K562 (cell line): ENCODE data around the gene POC1B.

Experiments used
- BHLHE40 ChIP-seq: IDR thresholded peaks from 2 replicates; pipeline ENCODE4 v1.6.1; 2011; ENCODE audit warnings: low read length, improper control_type of control experiment
- CCAR2 ChIP-seq: fragments of 200-400 bp; formaldehyde crosslinking; IDR thresholded peaks from 2 replicates; pipeline ENCODE4 v1.6.1; 2017; ENCODE audit warnings: mild to moderate bottlenecking, low read depth, low read length
- KLF16 ChIP-seq: IDR thresholded peaks from 2 replicates; pipeline ENCODE4 v1.6.1; 2016; ENCODE audit warnings: antibody characterized with exemption
- POLR2A ChIP-seq: fragments of 450-650 bp; conservative IDR thresholded peaks from 2 replicates; pipeline ENCODE4 v1.6.1; 2016
- POLR2AphosphoS5 ChIP-seq: IDR thresholded peaks from 2 replicates; pipeline ENCODE4 v1.6.1; 2011; ENCODE audit warnings: mild to moderate bottlenecking, low read depth, low read length, moderate library complexity; ENCODE audit not compliant: control insufficient read depth, insufficient read depth
- RBM22 ChIP-seq: fragments of 200-400 bp; formaldehyde crosslinking; IDR thresholded peaks from 2 replicates; pipeline ENCODE4 v1.6.1; 2018; ENCODE audit warnings: low read length, low read depth; ENCODE audit not compliant: poor library complexity, severe bottlenecking
- RFX5 ChIP-seq: IDR thresholded peaks from 2 replicates; pipeline ENCODE4 v1.6.1; 2011; ENCODE audit warnings: low read depth, mild to moderate bottlenecking, improper control_type of control experiment, low read length
- SMC3 ChIP-seq: conservative IDR thresholded peaks from 2 replicates; pipeline ENCODE4 v1.6.1; 2011; ENCODE audit warnings: low read depth, low read length, improper control_type of control experiment; ENCODE audit not compliant: insufficient read depth
- TAF15 ChIP-seq: fragments of 200-400 bp; formaldehyde crosslinking; IDR thresholded peaks from 2 replicates; pipeline ENCODE4 v1.6.1; 2017; ENCODE audit warnings: mild to moderate bottlenecking, low read depth, low read length, moderate library complexity
- ZNF830 ChIP-seq: fragments of 250-450 bp; sonication (Bioruptor Pico); IDR thresholded peaks from 2 replicates; pipeline ENCODE4 v1.5.0; 2021; ENCODE audit warnings: mild to moderate bottlenecking
- TF ChIP-seq, protein P1 (sequence below): fragments of 250-450 bp; sonication (Bioruptor Pico); IDR thresholded peaks from 2 replicates; pipeline ENCODE4 v1.5.0; 2020; ENCODE audit warnings: mild to moderate bottlenecking, borderline replicate concordance
- TF ChIP-seq, protein P2 (sequence below), 2 experiments: fragments of 450-650 bp; IDR thresholded peaks; 2 replicates each; pipeline ENCODE4 v1.6.1; 2016; ENCODE audit warnings: mild to moderate bottlenecking in 2 of 2, borderline replicate concordance in 1 of 2, low read depth in 1 of 2, moderate library complexity in 1 of 2
- TF ChIP-seq, protein P3 (sequence below), 3 experiments: IDR thresholded peaks in 2 of 3; conservative IDR thresholded peaks in 1 of 3; 2 replicates each; pipeline ENCODE4 v1.5.1; 2011 to 2012; ENCODE audit warnings: low read length in 3 of 3, mild to moderate bottlenecking in 3 of 3, control low read depth in 2 of 3, improper control_type of control experiment in 1 of 3, inconsistent platforms in 1 of 3, low read depth in 1 of 3, mixed read lengths in 1 of 3, moderate library complexity in 1 of 3; ENCODE audit not compliant: insufficient read depth in 2 of 3
- TF ChIP-seq, protein P4 (sequence below): sonication (generic); formaldehyde crosslinking; IDR thresholded peaks from 2 replicates; pipeline ENCODE4 v1.9.0; 2022; ENCODE audit warnings: mild to moderate bottlenecking, missing genetic modification reagents

DNA sequence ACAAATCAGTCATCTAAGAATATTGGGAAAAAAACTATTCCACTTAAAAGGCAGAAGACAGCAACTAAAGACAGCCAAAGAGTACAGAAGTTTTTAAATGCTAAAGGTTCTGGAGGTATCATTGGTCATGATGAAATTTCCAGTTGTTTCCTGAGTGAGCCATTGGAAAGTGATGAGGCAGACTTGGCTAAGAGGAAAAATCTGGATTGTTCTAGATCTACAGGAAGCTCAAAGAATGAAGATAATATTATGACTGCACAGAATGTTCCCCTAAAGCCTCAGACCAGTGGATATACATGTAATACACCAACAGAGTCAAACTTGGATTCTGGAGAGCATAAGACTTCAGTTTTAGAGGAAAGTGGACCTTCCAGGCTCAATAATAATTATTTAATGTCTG, 24.1 kb downstream of the POC1B start:
- TF ChIP-seq, protein P1, sequence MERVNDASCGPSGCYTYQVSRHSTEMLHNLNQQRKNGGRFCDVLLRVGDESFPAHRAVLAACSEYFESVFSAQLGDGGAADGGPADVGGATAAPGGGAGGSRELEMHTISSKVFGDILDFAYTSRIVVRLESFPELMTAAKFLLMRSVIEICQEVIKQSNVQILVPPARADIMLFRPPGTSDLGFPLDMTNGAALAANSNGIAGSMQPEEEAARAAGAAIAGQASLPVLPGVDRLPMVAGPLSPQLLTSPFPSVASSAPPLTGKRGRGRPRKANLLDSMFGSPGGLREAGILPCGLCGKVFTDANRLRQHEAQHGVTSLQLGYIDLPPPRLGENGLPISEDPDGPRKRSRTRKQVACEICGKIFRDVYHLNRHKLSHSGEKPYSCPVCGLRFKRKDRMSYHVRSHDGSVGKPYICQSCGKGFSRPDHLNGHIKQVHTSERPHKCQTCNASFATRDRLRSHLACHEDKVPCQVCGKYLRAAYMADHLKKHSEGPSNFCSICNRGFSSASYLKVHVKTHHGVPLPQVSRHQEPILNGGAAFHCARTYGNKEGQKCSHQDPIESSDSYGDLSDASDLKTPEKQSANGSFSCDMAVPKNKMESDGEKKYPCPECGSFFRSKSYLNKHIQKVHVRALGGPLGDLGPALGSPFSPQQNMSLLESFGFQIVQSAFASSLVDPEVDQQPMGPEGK (CRISPR knock-in tag): no peak
- TF ChIP-seq, protein P2, sequence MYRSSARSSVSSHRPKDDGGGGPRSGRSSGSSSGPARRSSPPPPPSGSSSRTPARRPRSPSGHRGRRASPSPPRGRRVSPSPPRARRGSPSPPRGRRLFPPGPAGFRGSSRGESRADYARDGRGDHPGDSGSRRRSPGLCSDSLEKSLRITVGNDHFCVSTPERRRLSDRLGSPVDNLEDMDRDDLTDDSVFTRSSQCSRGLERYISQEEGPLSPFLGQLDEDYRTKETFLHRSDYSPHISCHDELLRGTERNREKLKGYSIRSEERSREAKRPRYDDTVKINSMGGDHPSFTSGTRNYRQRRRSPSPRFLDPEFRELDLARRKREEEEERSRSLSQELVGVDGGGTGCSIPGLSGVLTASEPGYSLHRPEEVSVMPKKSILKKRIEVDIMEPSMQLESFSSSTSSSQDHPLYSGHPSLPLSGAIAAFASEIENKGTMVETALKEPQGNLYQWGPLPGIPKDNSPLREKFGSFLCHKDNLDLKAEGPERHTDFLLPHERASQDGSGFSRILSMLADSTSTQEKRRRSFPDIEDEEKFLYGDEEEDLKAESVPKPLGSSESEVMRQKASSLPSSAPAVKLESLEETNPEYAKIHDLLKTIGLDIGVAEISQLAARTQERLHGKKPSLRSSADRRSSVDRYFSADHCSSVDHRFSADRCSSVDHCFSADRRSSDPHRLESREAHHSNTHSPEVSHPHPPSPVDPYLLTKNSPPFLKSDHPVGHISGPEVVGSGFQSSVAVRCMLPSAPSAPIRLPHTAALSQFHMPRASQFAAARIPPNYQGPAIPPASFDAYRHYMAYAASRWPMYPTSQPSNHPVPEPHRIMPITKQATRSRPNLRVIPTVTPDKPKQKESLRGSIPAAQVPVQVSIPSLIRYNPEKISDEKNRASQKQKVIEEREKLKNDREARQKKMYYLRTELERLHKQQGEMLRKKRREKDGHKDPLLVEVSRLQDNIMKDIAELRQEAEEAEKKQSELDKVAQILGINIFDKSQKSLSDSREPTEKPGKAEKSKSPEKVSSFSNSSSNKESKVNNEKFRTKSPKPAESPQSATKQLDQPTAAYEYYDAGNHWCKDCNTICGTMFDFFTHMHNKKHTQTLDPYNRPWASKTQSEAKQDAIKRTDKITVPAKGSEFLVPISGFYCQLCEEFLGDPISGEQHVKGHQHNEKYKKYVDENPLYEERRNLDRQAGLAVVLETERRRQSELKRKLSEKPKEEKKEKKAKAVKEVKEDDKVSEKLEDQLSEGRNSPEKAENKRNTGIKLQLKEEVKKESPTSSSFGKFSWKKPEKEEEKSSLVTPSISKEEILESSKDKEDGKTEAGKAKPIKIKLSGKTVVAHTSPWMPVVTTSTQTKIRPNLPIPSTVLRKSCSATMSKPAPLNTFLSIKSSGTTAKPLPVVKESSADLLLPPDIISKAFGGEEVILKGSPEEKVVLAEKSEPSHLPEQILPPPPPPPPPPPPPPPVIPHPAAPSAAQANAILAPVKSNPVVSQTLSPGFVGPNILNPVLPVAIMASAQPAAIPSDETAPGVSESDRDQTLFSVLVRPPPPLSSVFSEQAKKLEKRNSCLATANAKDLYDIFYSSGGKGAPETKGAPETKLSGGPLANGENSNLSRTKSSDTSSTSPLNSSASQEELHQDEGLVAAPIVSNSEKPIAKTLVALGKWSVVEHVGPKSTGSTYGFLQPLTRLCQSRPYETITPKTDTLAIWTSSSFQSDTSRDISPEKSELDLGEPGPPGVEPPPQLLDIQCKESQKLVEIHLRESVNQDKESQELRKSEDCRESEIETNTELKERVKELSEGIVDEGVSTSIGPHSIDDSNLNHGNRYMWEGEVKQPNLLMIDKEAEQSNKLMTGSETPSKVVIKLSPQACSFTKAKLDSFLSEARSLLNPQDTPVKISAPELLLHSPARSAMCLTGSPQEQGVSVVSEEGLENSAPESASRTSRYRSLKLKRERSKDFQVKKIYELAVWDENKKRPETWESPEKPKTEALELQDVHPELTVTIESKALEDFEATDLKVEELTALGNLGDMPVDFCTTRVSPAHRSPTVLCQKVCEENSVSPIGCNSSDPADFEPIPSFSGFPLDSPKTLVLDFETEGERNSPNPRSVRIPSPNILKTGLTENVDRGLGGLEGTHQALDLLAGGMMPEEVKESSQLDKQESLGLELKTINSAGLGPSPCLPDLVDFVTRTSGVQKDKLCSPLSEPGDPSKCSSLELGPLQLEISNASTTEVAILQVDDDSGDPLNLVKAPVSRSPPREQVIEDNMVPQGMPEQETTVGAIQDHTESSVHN (IDR thresholded peaks at IDR 0.05; ENCODE audit: borderline replicate concordance in 1 of 2, low read depth in 1 of 2): no peak
- no peak for TF ChIP-seq SMC3
- TF ChIP-seq, protein P3, sequence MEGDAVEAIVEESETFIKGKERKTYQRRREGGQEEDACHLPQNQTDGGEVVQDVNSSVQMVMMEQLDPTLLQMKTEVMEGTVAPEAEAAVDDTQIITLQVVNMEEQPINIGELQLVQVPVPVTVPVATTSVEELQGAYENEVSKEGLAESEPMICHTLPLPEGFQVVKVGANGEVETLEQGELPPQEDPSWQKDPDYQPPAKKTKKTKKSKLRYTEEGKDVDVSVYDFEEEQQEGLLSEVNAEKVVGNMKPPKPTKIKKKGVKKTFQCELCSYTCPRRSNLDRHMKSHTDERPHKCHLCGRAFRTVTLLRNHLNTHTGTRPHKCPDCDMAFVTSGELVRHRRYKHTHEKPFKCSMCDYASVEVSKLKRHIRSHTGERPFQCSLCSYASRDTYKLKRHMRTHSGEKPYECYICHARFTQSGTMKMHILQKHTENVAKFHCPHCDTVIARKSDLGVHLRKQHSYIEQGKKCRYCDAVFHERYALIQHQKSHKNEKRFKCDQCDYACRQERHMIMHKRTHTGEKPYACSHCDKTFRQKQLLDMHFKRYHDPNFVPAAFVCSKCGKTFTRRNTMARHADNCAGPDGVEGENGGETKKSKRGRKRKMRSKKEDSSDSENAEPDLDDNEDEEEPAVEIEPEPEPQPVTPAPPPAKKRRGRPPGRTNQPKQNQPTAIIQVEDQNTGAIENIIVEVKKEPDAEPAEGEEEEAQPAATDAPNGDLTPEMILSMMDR (IDR thresholded peaks at IDR 0.05 in 2 of 3, conservative IDR thresholded peaks at IDR 0.05 in 1 of 3; ENCODE audit: insufficient read depth in 2 of 3, low read depth in 1 of 3, low read length in 3 of 3): no peak
- no peak for TF ChIP-seq ZNF830 (CRISPR knock-in tag)
- TF ChIP-seq RBM22: no peak
- TF ChIP-seq POLR2AphosphoS5: no peak
- TF ChIP-seq, protein P4, sequence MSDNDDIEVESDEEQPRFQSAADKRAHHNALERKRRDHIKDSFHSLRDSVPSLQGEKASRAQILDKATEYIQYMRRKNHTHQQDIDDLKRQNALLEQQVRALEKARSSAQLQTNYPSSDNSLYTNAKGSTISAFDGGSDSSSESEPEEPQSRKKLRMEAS (CRISPR knock-in tag): no peak
- no peak for TF ChIP-seq POLR2A
- no peak for TF ChIP-seq BHLHE40
- no peak for TF ChIP-seq CCAR2
- no peak for TF ChIP-seq RFX5
- no peak for TF ChIP-seq TAF15
- TF ChIP-seq KLF16: no peak
